Mesendoderm (in vitro differentiated cells): ENCODE results near the gene ADK.

Source experiments
- DNase-seq: peaks from one replicate; pipeline ENCODE4 v3.0.0; 2013
- H2AK5ac ChIP-seq: 2 replicates; pipeline ENCODE4 v1.6.1; 2013; ENCODE audit warnings: low read length, inconsistent platforms
- H2BK120ac ChIP-seq: 2 replicates; pipeline ENCODE4 v1.6.1; 2013; ENCODE audit warnings: low read depth, mild to moderate bottlenecking, low read length, moderate library complexity, mixed read lengths
- H2BK15ac ChIP-seq: replicated peaks from 2 replicates; pipeline ENCODE4 v1.6.1; 2013; ENCODE audit warnings: low read depth, mild to moderate bottlenecking, moderate library complexity
- H2BK5ac ChIP-seq: 2 replicates; pipeline ENCODE4 v1.6.1; 2013; ENCODE audit warnings: low read length, inconsistent platforms
- H3K18ac ChIP-seq: 2 replicates; pipeline ENCODE4 v1.6.1; 2013; ENCODE audit warnings: mild to moderate bottlenecking, low read length, mixed read lengths
- H3K23ac ChIP-seq: one replicate; pipeline ENCODE4 v1.6.1; 2013; ENCODE audit warnings: low read length
- H3K27ac ChIP-seq: 2 replicates; pipeline ENCODE4 v1.5.1; 2013; ENCODE audit warnings: low read depth, mild to moderate bottlenecking, inconsistent platforms, low read length, moderate library complexity
- H3K27me3 ChIP-seq: 2 replicates; pipeline ENCODE4 v1.6.1; 2013; ENCODE audit warnings: low read length, control low read depth, mild to moderate bottlenecking, inconsistent platforms; ENCODE audit not compliant: insufficient read depth, poor library complexity
- H3K36me3 ChIP-seq: 2 replicates; pipeline ENCODE4 v1.6.1; 2013; ENCODE audit warnings: low read length, inconsistent platforms; ENCODE audit not compliant: control insufficient read depth, insufficient read depth
- H3K4ac ChIP-seq: one replicate; pipeline ENCODE4 v1.6.1; 2013; ENCODE audit warnings: low read depth, mild to moderate bottlenecking, low read length, moderate library complexity
- H3K4me1 ChIP-seq: 2 replicates; pipeline ENCODE4 v1.6.1; 2013; ENCODE audit warnings: low read depth, low read length, inconsistent platforms; ENCODE audit not compliant: control insufficient read depth
- H3K4me2 ChIP-seq: 2 replicates; pipeline ENCODE4 v1.6.1; 2013; ENCODE audit warnings: low read length
- H3K4me3 ChIP-seq: 2 replicates; pipeline ENCODE4 v1.5.1; 2013; ENCODE audit warnings: mild to moderate bottlenecking, low read length
- H3K56ac ChIP-seq: one replicate; pipeline ENCODE4 v1.6.1; 2013; ENCODE audit warnings: low read length
- H3K79me1 ChIP-seq: 2 replicates; pipeline ENCODE4 v1.6.1; 2013; ENCODE audit warnings: low read length, inconsistent platforms
- H3K79me2 ChIP-seq: 2 replicates; pipeline ENCODE4 v1.6.1; 2013; ENCODE audit warnings: mild to moderate bottlenecking, low read length; ENCODE audit not compliant: control insufficient read depth, insufficient read depth
- H3K9ac ChIP-seq: 2 replicates; pipeline ENCODE4 v1.6.1; 2013; ENCODE audit warnings: low read length, inconsistent platforms
- H4K5ac ChIP-seq: one replicate; pipeline ENCODE4 v1.6.1; 2013; ENCODE audit warnings: low read length
- H4K8ac ChIP-seq: one replicate; pipeline ENCODE4 v1.6.1; 2013; ENCODE audit warnings: low read depth, mild to moderate bottlenecking, control low read depth, low read length, moderate library complexity
- WGBS: extraction: QIAGEN DNeasy Blood & Tissue Kit; methylation state at CpG from one replicate; pipeline ENCODE4 v1.1.7; 2013; ENCODE audit warnings: low lambda C conversion rate, missing lambda C conversion rate; ENCODE audit not compliant: insufficient coverage; ENCODE audit errors: extremely low coverage; 5-methylcytosine and 5-hydroxymethylcytosine counted together

The ADK gene

DNA sequence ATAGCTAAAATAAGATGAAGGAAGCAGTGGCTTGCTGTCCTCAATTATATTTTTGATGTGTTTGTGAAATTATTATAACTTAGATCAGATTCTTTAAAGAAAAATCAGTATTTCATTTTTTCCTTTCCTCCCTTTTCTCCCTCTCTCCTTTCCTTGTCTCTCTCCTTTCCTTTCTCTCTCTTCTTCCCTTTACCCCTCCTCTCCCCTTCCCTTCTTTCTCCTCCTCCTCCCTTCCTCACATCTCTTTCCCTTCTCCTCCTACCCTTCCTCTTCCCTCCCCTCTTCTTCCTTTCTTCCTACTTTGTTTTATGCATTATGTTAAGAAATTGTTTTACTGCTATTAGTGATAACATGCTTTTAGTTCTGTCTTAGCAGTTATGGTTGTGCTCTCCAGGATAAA, 171.5 kb downstream of the ADK start:
- H2BK120ac ChIP-seq = no peak overlapping the region
- no peak overlapping the region for H3K9ac ChIP-seq
- no peak overlapping the region for H2BK5ac ChIP-seq
- H3K36me3 ChIP-seq = no peaks in the 10 kb centered on the region
- DNase-seq = no peak
- H4K5ac ChIP-seq = no peak overlapping the region
- no peak overlapping the region for H3K56ac ChIP-seq
- no peak overlapping the region for H2BK15ac ChIP-seq
- no peak overlapping the region for H3K18ac ChIP-seq
- no peak overlapping the region for H2AK5ac ChIP-seq
- H3K27ac ChIP-seq = no peak overlapping the region
- no peak overlapping the region for H3K4me3 ChIP-seq
- no peaks in the 10 kb centered on the region for H3K4me1 ChIP-seq
- no peak overlapping the region for H3K4me2 ChIP-seq
- H4K8ac ChIP-seq = no peak overlapping the region
- no peaks in the 10 kb centered on the region for H3K27me3 ChIP-seq
- H3K79me1 ChIP-seq = no peaks in the 10 kb centered on the region
- no peak overlapping the region for H3K23ac ChIP-seq
- no peaks in the 10 kb centered on the region for H3K79me2 ChIP-seq
- no peak overlapping the region for H3K4ac ChIP-seq

GRCh38 chr10:74328388-74328787, 177.4 kb downstream of the ADK start:
- no peak overlapping the region for H4K8ac ChIP-seq
- DNase-seq = peak; percentile 9

DNA sequence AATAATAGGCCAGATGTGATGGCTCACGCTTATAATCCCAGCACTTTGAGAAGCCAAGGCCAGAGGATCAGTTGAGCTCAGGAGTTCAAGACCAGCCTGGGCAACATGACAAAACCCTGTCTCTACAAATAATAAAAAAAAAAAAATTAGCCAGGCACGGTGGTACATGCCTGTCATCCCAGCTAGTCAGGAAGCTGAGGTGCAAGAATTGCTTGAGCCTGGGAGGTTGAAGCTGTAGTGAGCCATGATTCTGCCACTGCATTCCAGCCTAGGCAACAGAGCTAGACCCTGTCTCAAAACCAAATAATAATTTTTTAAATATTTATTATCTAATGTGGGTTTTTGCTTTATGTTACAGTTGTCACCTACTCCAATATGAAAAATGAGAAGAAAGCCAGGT, 178.9 kb downstream of the ADK start:
- no CpG with 5 or more reads among the region's 2 CpGs for WGBS
- Histone ChIP-seq H3K27ac (no peak overlapping the region), H3K23ac (no peak overlapping the region)

More at GRCh38 chr10:74328388-74328787, 177.4 kb downstream of the ADK start:
- Histone ChIP-seq H2BK5ac (no peak overlapping the region), H3K4ac (no peak overlapping the region), H3K18ac (no peak overlapping the region), H3K4me3 (no peak overlapping the region), H3K79me2 (no peaks in the 10 kb centered on the region), H4K5ac (no peak overlapping the region), H3K36me3 (no peaks in the 10 kb centered on the region), H3K27ac (no peak overlapping the region), H2AK5ac (no peak overlapping the region), H3K27me3 (no peaks in the 10 kb centered on the region), H3K9ac (no peak overlapping the region), H3K23ac (no peak overlapping the region), H2BK15ac (no peak overlapping the region), H3K56ac (no peak overlapping the region), H3K79me1 (no peaks in the 10 kb centered on the region), H3K4me2 (no peak overlapping the region), H2BK120ac (no peak overlapping the region), H3K4me1 (no peaks in the 10 kb centered on the region)
- WGBS = no CpG with 5 or more reads among the region's 2 CpGs

DNA sequence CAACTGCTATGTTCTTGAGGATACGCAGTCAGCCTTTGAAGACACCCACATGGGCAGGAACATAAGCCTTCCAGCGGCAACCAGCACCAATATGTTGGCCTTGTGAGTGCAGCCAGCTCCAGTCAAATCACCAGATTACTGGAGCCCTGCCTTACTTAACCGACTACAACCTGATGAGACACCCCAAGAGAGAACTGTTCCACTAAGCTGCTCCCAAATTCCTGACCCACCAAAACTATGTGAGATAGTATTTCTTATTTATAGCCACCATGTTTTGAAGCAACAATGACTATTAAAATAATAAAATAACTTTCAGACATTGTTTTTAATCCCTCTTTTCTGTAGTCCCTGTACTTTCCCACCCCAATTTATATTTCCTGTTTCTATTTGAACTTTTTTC, 179.6 kb downstream of the ADK start:
- Histone ChIP-seq H3K27ac (no peak overlapping the region), H4K5ac (no peak overlapping the region), H2BK5ac (no peak overlapping the region), H3K27me3 (no peaks in the 10 kb centered on the region), H3K56ac (no peak overlapping the region), H2BK15ac (no peak overlapping the region), H3K4me3 (no peak overlapping the region), H3K36me3 (no peaks in the 10 kb centered on the region), H3K23ac (no peak overlapping the region), H2AK5ac (no peak overlapping the region), H3K4ac (no peak overlapping the region), H3K9ac (no peak overlapping the region), H2BK120ac (no peak overlapping the region), H3K79me1 (no peaks in the 10 kb centered on the region), H3K79me2 (no peaks in the 10 kb centered on the region), H3K4me1 (no peaks in the 10 kb centered on the region), H3K4me2 (no peak overlapping the region), H3K18ac (no peak overlapping the region), H4K8ac (no peak overlapping the region)
- DNase-seq = no peak
- no CpG with 5 or more reads among the region's 3 CpGs for WGBS

More for the DNA sequence above, 178.9 kb downstream of the ADK start:
- no peak overlapping the region for H2BK15ac ChIP-seq
- no peaks in the 10 kb centered on the region for H3K79me2 ChIP-seq
- no peaks in the 10 kb centered on the region for H3K79me1 ChIP-seq
- no peak overlapping the region for H2AK5ac ChIP-seq
- DNase-seq = no peak
- H3K9ac ChIP-seq = no peak overlapping the region
- no peak overlapping the region for H3K4me2 ChIP-seq
- H3K56ac ChIP-seq = no peak overlapping the region
- no peak overlapping the region for H2BK5ac ChIP-seq
- H2BK120ac ChIP-seq = no peak overlapping the region
- no peak overlapping the region for H4K8ac ChIP-seq
- H4K5ac ChIP-seq = no peak overlapping the region
- H3K4me3 ChIP-seq = no peak overlapping the region
- no peaks in the 10 kb centered on the region for H3K27me3 ChIP-seq
- no peaks in the 10 kb centered on the region for H3K4me1 ChIP-seq
- H3K36me3 ChIP-seq = no peaks in the 10 kb centered on the region
- H3K4ac ChIP-seq = no peak overlapping the region
- no peak overlapping the region for H3K18ac ChIP-seq

DNA sequence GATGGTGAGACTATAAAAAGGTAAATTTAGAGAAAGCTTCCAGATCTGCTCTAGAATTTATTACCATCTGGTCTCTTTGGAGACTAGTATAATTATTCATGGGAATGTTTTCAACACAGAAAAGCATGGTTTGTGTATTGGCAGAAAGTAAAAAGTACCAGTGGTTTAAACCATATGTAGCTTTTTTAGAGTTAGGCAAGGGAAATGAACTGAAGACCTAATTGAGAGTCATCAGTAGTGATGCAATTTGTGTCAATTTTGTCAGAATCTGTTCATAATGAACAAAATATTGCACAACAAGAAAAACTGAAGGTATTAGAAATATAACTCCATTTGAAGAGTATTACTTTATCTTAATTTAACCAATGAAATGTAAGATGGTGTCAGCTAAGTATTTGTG, 181.4 kb downstream of the ADK start:
- Histone ChIP-seq H3K4me2 (no peak overlapping the region), H4K5ac (no peak overlapping the region), H2AK5ac (no peak overlapping the region), H3K4me3 (no peak overlapping the region), H3K79me1 (no peaks in the 10 kb centered on the region), H3K23ac (no peak overlapping the region), H2BK15ac (no peak overlapping the region), H3K4me1 (no peaks in the 10 kb centered on the region), H3K4ac (no peak overlapping the region), H3K79me2 (no peaks in the 10 kb centered on the region), H3K27me3 (no peaks in the 10 kb centered on the region), H2BK120ac (no peak overlapping the region), H3K9ac (no peak overlapping the region), H4K8ac (no peak overlapping the region), H3K27ac (no peak overlapping the region), H2BK5ac (no peak overlapping the region), H3K18ac (no peak overlapping the region), H3K56ac (no peak overlapping the region), H3K36me3 (no peaks in the 10 kb centered on the region)
- DNase-seq = no peak

DNA sequence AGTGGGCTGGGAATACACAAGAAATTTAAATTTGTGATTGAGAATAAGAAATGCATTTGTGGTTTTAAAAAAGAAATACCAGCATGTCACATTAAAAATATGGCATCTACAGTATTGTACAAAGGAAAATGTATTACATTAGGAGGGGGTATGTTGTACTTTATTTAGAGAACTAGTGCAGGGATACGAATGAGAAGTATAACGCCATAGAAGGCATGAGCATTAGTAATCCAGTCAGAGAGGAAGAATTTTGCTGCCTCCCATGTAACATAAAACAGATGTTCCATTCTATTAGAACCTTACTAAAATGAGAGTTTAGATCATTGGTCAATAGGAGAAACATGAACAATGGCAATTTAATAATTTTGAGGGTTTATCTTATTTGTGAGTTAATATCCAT, 182.2 kb downstream of the ADK start:
- Histone ChIP-seq H3K9ac (no peak overlapping the region), H3K4me2 (no peak overlapping the region), H3K79me2 (no peaks in the 10 kb centered on the region), H2AK5ac (no peak overlapping the region), H2BK15ac (no peak overlapping the region), H3K56ac (no peak overlapping the region), H3K4me1 (no peaks in the 10 kb centered on the region), H3K4me3 (no peak overlapping the region), H3K23ac (no peak overlapping the region), H3K27ac (no peak overlapping the region), H4K5ac (no peak overlapping the region), H3K4ac (no peak overlapping the region), H3K79me1 (no peaks in the 10 kb centered on the region), H3K18ac (no peak overlapping the region), H4K8ac (no peak overlapping the region), H3K36me3 (no peaks in the 10 kb centered on the region), H3K27me3 (no peaks in the 10 kb centered on the region), H2BK5ac (no peak overlapping the region), H2BK120ac (no peak overlapping the region)
- no CpG with 5 or more reads among the region's 2 CpGs for WGBS
- DNase-seq = no peak
